ENCODE data around the gene MICALL1. TPM values are rescaled to one million over a fixed set of nuclear protein-coding genes. Genes with fewer than 3 reads are reported as not detected.

MICALL1 gene, protein sequence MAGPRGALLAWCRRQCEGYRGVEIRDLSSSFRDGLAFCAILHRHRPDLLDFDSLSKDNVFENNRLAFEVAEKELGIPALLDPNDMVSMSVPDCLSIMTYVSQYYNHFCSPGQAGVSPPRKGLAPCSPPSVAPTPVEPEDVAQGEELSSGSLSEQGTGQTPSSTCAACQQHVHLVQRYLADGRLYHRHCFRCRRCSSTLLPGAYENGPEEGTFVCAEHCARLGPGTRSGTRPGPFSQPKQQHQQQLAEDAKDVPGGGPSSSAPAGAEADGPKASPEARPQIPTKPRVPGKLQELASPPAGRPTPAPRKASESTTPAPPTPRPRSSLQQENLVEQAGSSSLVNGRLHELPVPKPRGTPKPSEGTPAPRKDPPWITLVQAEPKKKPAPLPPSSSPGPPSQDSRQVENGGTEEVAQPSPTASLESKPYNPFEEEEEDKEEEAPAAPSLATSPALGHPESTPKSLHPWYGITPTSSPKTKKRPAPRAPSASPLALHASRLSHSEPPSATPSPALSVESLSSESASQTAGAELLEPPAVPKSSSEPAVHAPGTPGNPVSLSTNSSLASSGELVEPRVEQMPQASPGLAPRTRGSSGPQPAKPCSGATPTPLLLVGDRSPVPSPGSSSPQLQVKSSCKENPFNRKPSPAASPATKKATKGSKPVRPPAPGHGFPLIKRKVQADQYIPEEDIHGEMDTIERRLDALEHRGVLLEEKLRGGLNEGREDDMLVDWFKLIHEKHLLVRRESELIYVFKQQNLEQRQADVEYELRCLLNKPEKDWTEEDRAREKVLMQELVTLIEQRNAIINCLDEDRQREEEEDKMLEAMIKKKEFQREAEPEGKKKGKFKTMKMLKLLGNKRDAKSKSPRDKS
- 9.5 TPM for total RNA-seq

- peak; percentile 85 for ATAC-seq
Measured at GRCh38 chr22:37905534-37906363, at the start of gene MICALL1. MICALL1 (plus strand) TSS chr22:37906297; CDS start chr22:37906423, 126 bp downstream.

GRCh38 chr22:37860796-37861421 lies 45.2 kb upstream of the MICALL1 start:
- ATAC-seq (no peak), DNase-seq (ENCODE audit: low spot score) (no peak)

More at GRCh38 chr22:37905534-37906363, at the start of gene MICALL1:
- peak; percentile 80 for DNase-seq (ENCODE audit: low spot score)

DNA sequence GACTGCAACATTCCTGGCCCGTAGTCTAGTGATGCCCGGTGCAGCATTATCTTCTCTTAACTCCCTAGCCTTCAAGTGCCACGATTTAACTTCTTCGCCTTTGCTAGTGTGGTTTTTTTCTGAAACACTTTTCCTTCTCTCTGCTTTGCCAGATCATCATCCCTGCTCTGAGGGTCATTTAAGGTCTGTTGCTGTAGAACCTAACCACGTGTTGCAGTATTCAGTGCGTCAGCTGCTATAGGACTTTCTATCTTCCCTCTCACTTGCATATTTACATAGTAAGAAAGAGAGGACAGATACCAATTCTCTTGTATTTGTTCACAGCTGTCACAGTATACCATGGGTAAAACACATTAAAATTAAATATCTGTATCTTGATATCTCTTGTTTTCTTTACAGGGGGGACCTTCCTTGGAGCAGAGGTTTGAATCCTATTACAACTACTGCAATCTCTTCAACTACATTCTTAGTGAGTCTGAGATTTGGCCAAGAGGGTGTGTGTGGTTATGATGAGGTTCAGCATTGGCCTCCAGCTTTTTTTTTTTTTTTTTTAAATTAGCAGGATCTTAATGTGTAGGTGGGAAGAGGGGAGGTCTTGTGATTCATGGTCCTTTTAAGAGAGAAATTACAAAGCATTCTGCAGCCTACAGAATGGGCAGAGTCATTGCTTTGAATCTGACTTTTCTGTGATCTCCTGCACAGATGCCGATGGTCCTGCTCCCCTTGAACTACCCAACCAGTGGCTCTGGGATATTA lies 43.3 kb upstream of the MICALL1 start:
- no peak for ATAC-seq
- no peak for DNase-seq (ENCODE audit: low spot score)

- DNase-seq (ENCODE audit: low spot score) (no peak), ATAC-seq (no peak)
Measured at GRCh38 chr22:37865510-37865909, 40.6 kb upstream of the MICALL1 start.

DNA sequence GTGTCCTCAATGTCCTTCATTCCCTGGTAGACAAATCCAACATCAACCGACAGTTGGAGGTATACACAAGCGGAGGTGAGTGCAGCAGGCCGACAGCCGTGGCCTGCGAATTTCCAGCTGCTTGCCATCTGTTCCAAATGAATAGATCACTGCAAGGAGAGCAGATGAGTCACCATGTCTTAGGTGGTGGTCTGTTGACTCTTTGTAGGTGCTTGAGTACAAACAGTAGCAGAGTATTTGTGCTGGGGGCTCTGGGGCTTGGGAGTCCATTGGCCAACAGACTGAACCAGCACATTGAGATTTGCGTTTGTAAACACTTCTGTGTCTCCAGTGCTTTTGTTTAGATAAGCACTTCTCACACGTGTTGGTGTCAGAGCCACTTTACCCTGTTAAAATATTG lies 35.8 kb upstream of the MICALL1 start:
- no peak for DNase-seq (ENCODE audit: low spot score)
- no peak for ATAC-seq

DNA sequence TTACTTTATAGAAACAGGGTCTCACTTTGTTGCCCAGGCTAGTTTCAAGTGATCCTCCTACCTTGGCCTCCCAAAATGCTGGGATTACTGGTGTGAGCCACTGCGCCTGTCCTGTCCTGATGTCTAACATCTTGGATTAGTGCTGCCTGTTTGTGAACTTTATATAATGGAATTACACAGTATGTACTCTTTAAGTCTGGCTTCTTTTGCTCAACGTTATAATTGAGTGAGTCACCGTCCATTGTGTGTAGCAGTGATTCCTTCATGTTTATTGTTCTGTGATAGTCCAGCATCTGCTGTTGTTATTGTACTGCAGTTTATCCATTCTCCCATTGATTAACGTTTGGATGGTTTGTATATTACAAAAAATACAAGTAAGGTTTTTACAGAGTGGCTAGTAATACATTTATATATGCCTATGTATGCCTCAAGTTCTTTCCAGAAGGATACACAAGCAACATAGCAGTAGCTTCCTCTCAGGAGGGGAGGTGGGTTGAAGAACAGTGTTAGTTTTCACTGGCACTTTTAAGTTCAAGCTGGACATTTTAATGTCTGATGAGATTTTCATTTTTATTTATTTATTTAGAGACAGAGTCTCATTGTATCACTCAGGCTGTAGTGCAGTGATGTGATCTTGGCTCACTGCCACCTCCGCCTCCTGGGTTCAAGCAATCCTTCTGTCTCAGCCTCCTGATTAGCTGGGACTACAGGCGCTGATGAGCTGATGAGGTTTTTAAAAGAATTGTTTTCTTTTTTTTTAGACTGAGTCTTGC lies 25.2 kb upstream of the MICALL1 start:
- ATAC-seq = no peak
- no peak for DNase-seq (ENCODE audit: low spot score)

DNA sequence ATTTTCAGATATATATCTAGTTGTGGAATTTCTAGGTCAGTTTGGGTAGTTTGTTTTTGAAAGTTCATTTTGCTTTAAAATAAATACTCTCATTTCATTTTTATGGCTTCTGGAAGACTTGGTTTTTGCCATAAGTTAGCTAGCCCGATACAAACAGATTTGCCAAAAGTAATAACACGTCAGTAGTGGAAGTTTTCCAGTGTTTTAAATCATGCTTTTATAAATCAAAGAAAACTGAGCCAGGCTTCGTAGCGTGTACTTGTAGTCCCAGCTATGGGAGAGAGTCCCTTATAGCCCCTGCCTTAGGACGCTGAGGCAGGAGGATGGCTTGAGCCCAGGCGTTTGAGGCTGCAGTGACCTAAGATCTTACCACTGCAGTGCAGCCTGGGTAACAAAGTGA lies 21.7 kb upstream of the MICALL1 start:
- ATAC-seq (no peak), DNase-seq (ENCODE audit: low spot score) (no peak)

DNA sequence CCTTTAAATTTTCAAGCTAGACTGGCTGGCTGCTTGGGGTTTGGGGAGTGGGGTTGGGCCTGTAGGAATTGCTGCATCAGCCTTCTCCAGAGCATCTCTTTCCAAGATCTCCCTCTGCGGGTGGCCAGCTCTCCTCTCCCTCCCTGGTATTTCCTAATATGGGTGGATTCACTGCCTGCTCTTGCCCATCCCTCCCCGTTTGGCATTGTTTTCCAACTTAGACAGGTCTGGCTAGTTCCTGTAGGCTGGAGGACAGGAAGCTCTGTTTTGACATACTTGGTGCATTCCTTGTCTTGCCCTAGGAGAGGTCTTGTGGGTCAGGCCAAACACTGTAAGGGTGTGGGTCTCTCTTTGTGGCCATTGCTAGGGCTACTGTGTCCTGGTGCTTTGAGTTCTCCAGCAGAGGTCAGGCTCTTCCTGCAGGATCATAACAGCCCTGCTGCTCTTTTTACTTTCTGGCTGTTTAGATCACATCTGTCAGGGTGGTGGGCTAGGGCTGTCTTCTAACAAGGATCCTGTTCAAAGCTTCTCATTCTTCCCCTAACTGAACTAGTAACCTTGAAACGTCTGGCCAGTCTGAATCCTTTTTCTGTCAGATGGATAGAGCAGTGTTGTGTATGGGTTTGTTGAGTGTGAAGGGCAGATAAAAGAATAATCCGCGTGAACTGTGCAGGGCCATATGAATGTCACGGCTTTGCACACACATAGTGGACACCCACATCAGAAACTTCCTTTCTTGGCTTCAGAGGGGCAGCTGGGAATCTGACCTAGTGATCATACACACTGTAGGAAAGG lies 18.3 kb upstream of the MICALL1 start:
- DNase-seq (ENCODE audit: low spot score) (no peak), ATAC-seq (peak; percentile 72)

- no peak for ATAC-seq
Measured at GRCh38 chr22:37891926-37892325, 14.2 kb upstream of the MICALL1 start.

GRCh38 chr22:37892566-37893335 lies 13.3 kb upstream of the MICALL1 start:
- peak; percentile 70 for DNase-seq (ENCODE audit: low spot score)
- ATAC-seq = peak; percentile 72

More at GRCh38 chr22:37891926-37892325, 14.2 kb upstream of the MICALL1 start:
- DNase-seq (ENCODE audit: low spot score) = no peak

- DNase-seq (ENCODE audit: low spot score) (no peak), ATAC-seq (no peak)
Measured at GRCh38 chr22:37893583-37893983, 12.5 kb upstream of the MICALL1 start.

DNA sequence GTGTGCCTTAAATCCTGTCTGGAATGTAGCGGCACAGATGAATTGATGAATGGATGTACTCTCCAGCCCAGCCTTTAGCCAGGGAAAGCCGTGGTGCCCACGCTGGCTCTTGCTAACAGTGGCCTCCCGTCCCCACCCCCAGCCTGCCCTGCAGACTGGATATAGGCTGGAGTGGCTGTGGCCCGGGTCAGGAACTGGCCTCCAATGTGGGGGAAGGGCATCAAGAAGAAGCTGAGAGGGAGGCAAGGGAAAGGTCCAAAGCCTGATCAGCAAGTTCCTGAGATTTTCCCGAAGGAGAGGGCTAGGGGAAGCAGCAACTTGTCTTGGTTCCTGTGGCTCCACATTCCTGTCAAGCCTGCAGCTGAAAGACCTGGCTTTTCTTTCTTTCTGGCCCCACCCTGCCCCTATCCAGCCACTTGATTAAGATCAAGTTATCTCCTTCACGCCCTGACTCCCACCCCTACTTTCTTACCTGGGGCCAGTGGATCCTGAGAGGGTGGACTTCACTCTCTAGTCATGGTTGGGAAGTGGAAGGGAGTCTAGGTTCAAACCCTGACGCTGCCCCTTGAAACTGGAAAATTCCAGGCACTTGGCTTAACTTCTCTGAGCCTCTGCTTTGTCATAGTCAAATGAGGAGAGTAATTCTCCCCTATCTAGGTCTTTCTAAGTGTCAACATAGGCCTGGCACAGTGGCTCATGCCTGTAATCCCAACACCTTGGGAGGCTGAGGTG lies 11.0 kb upstream of the MICALL1 start:
- ATAC-seq (no peak), DNase-seq (ENCODE audit: low spot score) (no peak)

- DNase-seq (ENCODE audit: low spot score) (no peak), ATAC-seq (peak; percentile 72)
Measured at GRCh38 chr22:37896181-37896592, 9.9 kb upstream of the MICALL1 start.

DNA sequence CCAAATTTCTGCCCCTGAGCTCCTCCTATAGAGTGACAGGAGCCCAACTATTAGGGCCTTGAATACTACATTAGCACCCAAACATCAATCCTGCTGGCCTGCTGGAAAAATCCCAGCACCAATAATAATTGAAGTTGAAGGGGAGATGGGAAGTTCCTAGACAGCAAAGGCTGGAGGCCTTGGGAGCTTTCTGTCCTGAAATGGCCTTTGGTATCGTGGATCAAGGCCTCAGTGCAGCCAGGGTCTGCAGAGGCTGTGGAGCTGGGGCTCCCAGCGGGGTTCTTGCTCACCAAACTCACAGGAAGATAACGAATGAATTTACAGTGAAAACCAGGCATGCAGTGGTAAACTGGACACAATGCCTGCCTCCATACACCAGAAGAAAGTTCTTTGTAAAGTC lies 9.2 kb upstream of the MICALL1 start:
- ATAC-seq (no peak), DNase-seq (ENCODE audit: low spot score) (no peak)

DNA sequence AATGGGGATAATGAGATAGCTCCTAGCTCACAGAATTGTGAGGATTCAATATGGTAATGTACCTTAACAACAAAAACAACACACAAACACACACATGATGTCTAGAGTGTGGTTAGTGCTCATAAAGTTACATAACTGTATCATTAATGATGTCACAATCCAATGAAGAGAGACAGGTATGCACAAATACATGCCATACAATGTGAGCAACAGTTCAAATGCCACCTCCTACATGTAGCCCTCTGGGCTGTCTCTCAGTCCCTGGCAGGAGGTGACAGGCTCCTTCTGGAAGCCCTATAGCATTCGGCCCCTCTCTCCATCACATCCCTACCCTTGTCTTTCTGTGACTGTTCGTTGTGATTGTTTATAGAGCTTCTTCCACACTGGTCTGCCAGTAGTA lies 8.3 kb upstream of the MICALL1 start:
- ATAC-seq (no peak), DNase-seq (ENCODE audit: low spot score) (no peak)

GRCh38 chr22:37898441-37899181 lies 7.5 kb upstream of the MICALL1 start:
- ATAC-seq (peak; percentile 12), DNase-seq (ENCODE audit: low spot score) (no peak)

Measured in left lobe of liver (tissue), 2 donors.